Loucy (cell line): ENCODE results near the gene DHRS2.

Experiments
- H2AFZ ChIP-seq: fragments of 200-600 bp; sonication (generic); 2 replicates; pipeline ENCODE4 v1.6.0; 2016; ENCODE audit warnings: antibody characterized with exemption, mild to moderate bottlenecking, low read length, moderate library complexity
- H3F3A ChIP-seq: fragments of 200-600 bp; 2 replicates; pipeline ENCODE4 v1.6.0; 2016; ENCODE audit warnings: antibody characterized with exemption, low read depth, mild to moderate bottlenecking
- H3K27me3 ChIP-seq: fragments of 200-600 bp; sonication (generic); 2 replicates; pipeline ENCODE4 v1.6.1; 2014; ENCODE audit warnings: low read length, mild to moderate bottlenecking; ENCODE audit not compliant: insufficient read depth, poor library complexity, severe bottlenecking
- H3K36me3 ChIP-seq: fragments of 200-600 bp; sonication (generic); 2 replicates; pipeline ENCODE4 v1.6.1; 2016; ENCODE audit warnings: low read length; ENCODE audit not compliant: insufficient read depth
- H3K4me1 ChIP-seq: fragments of 200-600 bp; sonication (generic); 2 replicates; pipeline ENCODE4 v1.5.1; 2014; ENCODE audit warnings: low read length, mild to moderate bottlenecking; ENCODE audit not compliant: insufficient read depth, poor library complexity, severe bottlenecking
- H3K4me2 ChIP-seq: fragments of 200-600 bp; sonication (generic); 2 replicates; pipeline ENCODE4 v1.6.0; 2014; ENCODE audit warnings: antibody characterized with exemption, low read length, low read depth, mild to moderate bottlenecking; ENCODE audit not compliant: poor library complexity, severe bottlenecking
- H3K4me3 ChIP-seq: fragments of 200-600 bp; sonication (generic); 2 replicates; pipeline ENCODE4 v1.5.1; 2014; ENCODE audit warnings: low read length, mild to moderate bottlenecking, mixed read lengths; ENCODE audit not compliant: poor library complexity, severe bottlenecking
- H3K79me2 ChIP-seq: fragments of 200-600 bp; sonication (generic); 2 replicates; pipeline ENCODE4 v1.6.1; 2014; ENCODE audit warnings: low read length; ENCODE audit not compliant: insufficient read depth
- H3K9ac ChIP-seq: fragments of 200-600 bp; sonication (generic); 2 replicates; pipeline ENCODE4 v1.6.0; 2014; ENCODE audit warnings: mild to moderate bottlenecking, low read depth, low read length, moderate library complexity; ENCODE audit not compliant: poor library complexity, severe bottlenecking
- H3K9me2 ChIP-seq: fragments of 200-600 bp; sonication (generic); replicated peaks from 2 replicates; pipeline ENCODE4 v1.6.1; 2016; ENCODE audit warnings: low read depth, low read length, mixed read lengths
- H3K9me3 ChIP-seq: fragments of 200-600 bp; sonication (generic); 2 replicates; pipeline ENCODE4 v1.6.1; 2014; ENCODE audit warnings: mild to moderate bottlenecking, antibody characterized with exemption, low read length, low read depth; ENCODE audit not compliant: insufficient read depth
- H4K20me1 ChIP-seq: fragments of 200-600 bp; sonication (generic); 2 replicates; pipeline ENCODE4 v1.6.0; 2014; ENCODE audit warnings: antibody characterized with exemption, low read length, mild to moderate bottlenecking; ENCODE audit not compliant: insufficient read depth, poor library complexity, severe bottlenecking
- EZH2phosphoT487 ChIP-seq: fragments of 200-600 bp; IDR thresholded peaks from 2 replicates; pipeline ENCODE4 v1.6.1; 2018; ENCODE audit warnings: antibody characterized with exemption, mild to moderate bottlenecking, moderate library complexity, borderline replicate concordance
- TF ChIP-seq, protein P1 (sequence below): fragments of 200-600 bp; sonication (generic); conservative IDR thresholded peaks from 2 replicates; pipeline ENCODE4 v1.5.1; 2014; ENCODE audit warnings: mild to moderate bottlenecking, antibody characterized with exemption, low read length

Gene DHRS2

DNA sequence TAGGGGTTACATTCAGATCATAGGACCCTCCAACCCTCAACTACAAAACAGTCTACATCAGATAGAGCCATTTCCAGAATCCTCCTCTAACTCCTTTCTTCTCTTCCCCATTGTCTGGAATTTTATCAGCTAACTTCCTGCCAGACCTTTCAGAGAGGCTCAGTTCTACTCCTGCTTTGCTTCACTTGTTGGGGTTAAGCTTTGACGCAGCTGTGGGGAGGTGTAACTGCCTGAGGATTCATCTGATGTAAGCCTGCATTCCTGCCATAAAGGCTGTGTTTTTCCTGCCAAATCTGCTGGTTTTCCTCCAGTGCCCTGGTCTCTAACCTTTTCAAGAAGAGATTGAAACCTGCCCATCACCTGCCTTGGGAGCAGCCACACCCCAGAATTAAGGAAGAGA is 16.9 kb downstream of the DHRS2 start:
- Histone ChIP-seq H3K36me3 (no peaks in the 10 kb centered on the region), H3K4me3 (no peak overlapping the region), H2AFZ (no peak overlapping the region), H3K27me3 (no peaks in the 10 kb centered on the region), H3K79me2 (no peaks in the 10 kb centered on the region), H3K9me2 (no peaks in the 10 kb centered on the region), H3K9ac (no peak overlapping the region), H4K20me1 (no peaks in the 10 kb centered on the region), H3K9me3 (no peaks in the 10 kb centered on the region), H3K4me2 (no peak overlapping the region), H3F3A (no peaks in the 10 kb centered on the region), H3K4me1 (no peaks in the 10 kb centered on the region)
- no peak for TF ChIP-seq EZH2phosphoT487
- TF ChIP-seq, protein P1, sequence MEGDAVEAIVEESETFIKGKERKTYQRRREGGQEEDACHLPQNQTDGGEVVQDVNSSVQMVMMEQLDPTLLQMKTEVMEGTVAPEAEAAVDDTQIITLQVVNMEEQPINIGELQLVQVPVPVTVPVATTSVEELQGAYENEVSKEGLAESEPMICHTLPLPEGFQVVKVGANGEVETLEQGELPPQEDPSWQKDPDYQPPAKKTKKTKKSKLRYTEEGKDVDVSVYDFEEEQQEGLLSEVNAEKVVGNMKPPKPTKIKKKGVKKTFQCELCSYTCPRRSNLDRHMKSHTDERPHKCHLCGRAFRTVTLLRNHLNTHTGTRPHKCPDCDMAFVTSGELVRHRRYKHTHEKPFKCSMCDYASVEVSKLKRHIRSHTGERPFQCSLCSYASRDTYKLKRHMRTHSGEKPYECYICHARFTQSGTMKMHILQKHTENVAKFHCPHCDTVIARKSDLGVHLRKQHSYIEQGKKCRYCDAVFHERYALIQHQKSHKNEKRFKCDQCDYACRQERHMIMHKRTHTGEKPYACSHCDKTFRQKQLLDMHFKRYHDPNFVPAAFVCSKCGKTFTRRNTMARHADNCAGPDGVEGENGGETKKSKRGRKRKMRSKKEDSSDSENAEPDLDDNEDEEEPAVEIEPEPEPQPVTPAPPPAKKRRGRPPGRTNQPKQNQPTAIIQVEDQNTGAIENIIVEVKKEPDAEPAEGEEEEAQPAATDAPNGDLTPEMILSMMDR, result no peak

DNA sequence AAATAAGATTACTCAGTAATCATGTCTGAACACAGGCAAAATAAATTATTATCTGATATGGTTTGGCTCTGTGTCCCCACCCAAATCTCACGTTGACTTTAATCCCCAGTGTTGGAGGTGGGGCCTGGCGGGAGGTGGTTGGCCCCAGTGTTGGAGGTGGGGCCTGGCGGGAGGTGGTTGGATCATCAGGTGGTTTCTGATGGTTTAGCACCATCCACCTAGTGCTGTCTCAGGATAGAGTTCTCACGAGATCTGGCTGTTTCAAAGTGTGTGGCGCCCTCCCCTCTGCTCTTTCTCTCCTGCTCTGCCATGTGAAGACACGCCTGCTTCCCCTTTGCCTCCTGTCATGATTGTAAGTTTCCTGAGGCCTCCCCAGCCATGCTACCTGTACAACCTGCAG is 18.1 kb downstream of the DHRS2 start:
- no peak overlapping the region for H3K4me2 ChIP-seq
- no peak overlapping the region for H3K9ac ChIP-seq
- H3K9me3 ChIP-seq, result no peaks in the 10 kb centered on the region
- H3K27me3 ChIP-seq, result no peaks in the 10 kb centered on the region
- H3K4me1 ChIP-seq, result no peaks in the 10 kb centered on the region
- H3F3A ChIP-seq, result no peaks in the 10 kb centered on the region
- no peak overlapping the region for H2AFZ ChIP-seq
- no peak overlapping the region for H3K4me3 ChIP-seq
- no peaks in the 10 kb centered on the region for H3K79me2 ChIP-seq
- no peak for TF ChIP-seq EZH2phosphoT487
- TF ChIP-seq, protein P1, result no peak
- H3K9me2 ChIP-seq, result no peaks in the 10 kb centered on the region
- H4K20me1 ChIP-seq, result no peaks in the 10 kb centered on the region
- H3K36me3 ChIP-seq, result no peaks in the 10 kb centered on the region

DNA sequence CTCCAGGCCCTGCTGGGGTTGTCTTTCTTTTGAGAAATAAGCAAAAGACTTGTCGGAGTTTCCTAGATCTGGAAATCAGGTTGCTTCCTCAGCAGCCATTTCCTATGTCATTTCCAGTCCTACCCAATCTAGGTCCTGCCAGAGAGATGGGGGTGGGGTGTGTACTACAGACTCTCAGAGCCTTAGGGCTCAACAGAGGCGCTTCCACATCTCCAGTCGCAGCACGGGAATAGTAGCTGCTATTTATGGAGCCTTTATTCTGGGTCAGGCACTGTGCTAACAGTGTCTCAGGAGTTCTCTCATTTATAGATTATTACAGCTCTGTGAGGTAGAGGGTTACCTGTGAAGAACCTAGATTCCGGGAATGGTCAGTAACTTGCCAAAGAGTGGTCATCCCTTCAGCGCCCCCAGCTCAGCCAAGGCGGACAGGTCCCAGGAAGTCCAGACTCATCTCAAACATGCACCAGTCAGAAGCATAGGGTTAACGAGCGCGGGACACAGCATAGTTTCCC is 21.9 kb downstream of the DHRS2 start:
- no peaks in the 10 kb centered on the region for H3K27me3 ChIP-seq
- H2AFZ ChIP-seq, result no peak overlapping the region
- no peak overlapping the region for H3K9ac ChIP-seq
- no peaks in the 10 kb centered on the region for H3K79me2 ChIP-seq
- H3K4me3 ChIP-seq, result no peak overlapping the region
- no peaks in the 10 kb centered on the region for H3K9me3 ChIP-seq
- H3K4me2 ChIP-seq, result no peak overlapping the region
- peaks cover 13% of the 10 kb centered on the region for H3K4me1 ChIP-seq
- H3K9me2 ChIP-seq, result no peaks in the 10 kb centered on the region
- H3F3A ChIP-seq, result no peaks in the 10 kb centered on the region
- no peak for TF ChIP-seq EZH2phosphoT487
- TF ChIP-seq, protein P1, result no peak
- H3K36me3 ChIP-seq, result no peaks in the 10 kb centered on the region
- H4K20me1 ChIP-seq, result no peaks in the 10 kb centered on the region
